SJCRH30 (cell line): ENCODE results near the gene RTN4R. TPM values are rescaled to one million over a fixed set of nuclear protein-coding genes. Genes with fewer than 3 reads are reported as not detected.
"Not testable (repeated sequence)": the region's sequence is repeated elsewhere in the genome, so short reads cannot be mapped to it uniquely, and the experiment has no call there.

Source experiments
- DNase-seq, 2 experiments: peaks; one replicate each; pipeline ENCODE4 v3.0.0-alpha.2; 2015 to 2020
- H3K27ac ChIP-seq: fragments of 250-450 bp; sonication (Bioruptor Pico); 2 replicates; pipeline ENCODE4 v1.5.1; 2020; ENCODE audit warnings: mild to moderate bottlenecking, moderate library complexity
- H3K27me3 ChIP-seq: fragments of 250-450 bp; sonication (Bioruptor Pico); 2 replicates; pipeline ENCODE4 v1.5.1; 2020; ENCODE audit warnings: mild to moderate bottlenecking, moderate library complexity
- H3K36me3 ChIP-seq: fragments of 250-450 bp; sonication (Bioruptor Pico); 2 replicates; pipeline ENCODE4 v1.5.1; 2020; ENCODE audit warnings: mild to moderate bottlenecking, moderate library complexity
- H3K4me1 ChIP-seq: fragments of 250-450 bp; sonication (Bioruptor Pico); 2 replicates; pipeline ENCODE4 v1.5.1; 2020; ENCODE audit warnings: mild to moderate bottlenecking, moderate library complexity
- H3K4me3 ChIP-seq: fragments of 250-450 bp; sonication (Bioruptor Pico); 2 replicates; pipeline ENCODE4 v1.5.1; 2020; ENCODE audit warnings: mild to moderate bottlenecking, moderate library complexity
- H3K9me3 ChIP-seq: fragments of 250-450 bp; sonication (Bioruptor Pico); replicated peaks from 2 replicates; pipeline ENCODE4 v1.5.1; 2020; ENCODE audit warnings: mild to moderate bottlenecking, moderate library complexity
- total RNA-seq: library from RNA; depleted of rRNA; stranded (reverse); fragments of >200 nt; shearing (Covaris generic); gene quantifications from 2 replicates; pipeline ENCODE4 v1.2.3, GENCODE V29; 2014

RTN4R gene
- total RNA-seq, 1 experiment from 2014 or later: 0.30 TPM

GRCh38 chr22:20272700-20273099 lies 4.6 kb upstream of the RTN4R start:
- Histone ChIP-seq H3K4me1 (no peaks in the 10 kb centered on the region), H3K27me3 (0 out of 2 replicates have a peak, but pooled peaks cover 4% of the 10 kb centered on the region), H3K4me3 (no peak overlapping the region), H3K36me3 (no peaks in the 10 kb centered on the region), H3K27ac (no peak overlapping the region), H3K9me3 (no peaks in the 10 kb centered on the region)
- no peak for DNase-seq

- no peak overlapping the region for H3K4me3 ChIP-seq
- no peaks in the 10 kb centered on the region for H3K4me1 ChIP-seq
- no peak overlapping the region for H3K27ac ChIP-seq
- H3K27me3 ChIP-seq: 0 out of 2 replicates have a peak, but pooled peaks cover 4% of the 10 kb centered on the region
- no peak for DNase-seq
- no peaks in the 10 kb centered on the region for H3K36me3 ChIP-seq
- H3K9me3 ChIP-seq: no peaks in the 10 kb centered on the region
These were observed 4.1 kb upstream of the RTN4R start for GRCh38 chr22:20272174-20272573.

DNA sequence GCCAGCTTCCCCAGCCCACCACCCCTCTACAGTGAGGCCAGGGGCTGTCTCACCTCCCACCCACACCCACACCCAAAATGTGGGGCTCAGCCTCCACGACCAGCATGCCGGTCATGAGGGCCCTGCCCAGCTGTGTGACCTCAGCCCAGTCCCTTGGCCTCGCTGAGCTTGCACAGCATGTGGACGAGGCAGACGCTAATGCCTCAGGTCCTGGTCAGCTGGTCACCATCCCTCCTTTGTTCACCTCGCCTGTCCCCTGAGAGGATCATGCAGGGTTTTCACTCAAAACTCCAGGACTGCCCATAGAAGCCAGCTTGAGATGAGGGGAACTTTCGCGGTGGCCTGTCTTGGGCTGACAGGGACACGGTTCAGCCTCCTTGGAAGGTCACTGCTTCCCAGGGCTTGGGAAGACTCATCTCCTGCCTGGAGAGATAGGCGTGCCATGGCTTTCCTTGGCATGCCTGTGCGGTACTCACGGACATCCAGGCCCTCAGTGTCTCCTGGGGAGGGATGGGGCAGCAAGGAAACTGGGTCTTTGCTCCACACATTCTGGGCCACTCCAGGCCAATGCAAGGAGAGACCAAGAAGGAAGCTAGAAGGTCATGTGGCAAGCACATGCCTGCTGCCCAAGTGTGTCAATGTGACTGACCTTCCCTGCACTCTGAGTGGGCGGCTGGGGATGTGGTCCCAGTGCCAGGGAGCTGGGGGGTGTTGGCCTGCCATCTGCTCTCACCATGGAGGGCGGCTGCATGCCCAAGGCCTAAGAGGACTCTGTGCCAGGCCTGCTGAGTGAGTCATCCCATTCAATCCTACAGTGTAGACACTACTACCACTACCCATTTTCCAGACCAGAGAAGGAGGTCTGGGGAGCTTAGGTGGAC lies 3.2 kb upstream of the RTN4R start:
- Histone ChIP-seq H3K27me3 (0 out of 2 replicates have a peak, but pooled peaks cover 4% of the 10 kb centered on the region), H3K9me3 (no peaks in the 10 kb centered on the region), H3K4me3 (no peak overlapping the region), H3K27ac (no peak overlapping the region), H3K4me1 (no peaks in the 10 kb centered on the region), H3K36me3 (no peaks in the 10 kb centered on the region)
- no peak for DNase-seq

DNA sequence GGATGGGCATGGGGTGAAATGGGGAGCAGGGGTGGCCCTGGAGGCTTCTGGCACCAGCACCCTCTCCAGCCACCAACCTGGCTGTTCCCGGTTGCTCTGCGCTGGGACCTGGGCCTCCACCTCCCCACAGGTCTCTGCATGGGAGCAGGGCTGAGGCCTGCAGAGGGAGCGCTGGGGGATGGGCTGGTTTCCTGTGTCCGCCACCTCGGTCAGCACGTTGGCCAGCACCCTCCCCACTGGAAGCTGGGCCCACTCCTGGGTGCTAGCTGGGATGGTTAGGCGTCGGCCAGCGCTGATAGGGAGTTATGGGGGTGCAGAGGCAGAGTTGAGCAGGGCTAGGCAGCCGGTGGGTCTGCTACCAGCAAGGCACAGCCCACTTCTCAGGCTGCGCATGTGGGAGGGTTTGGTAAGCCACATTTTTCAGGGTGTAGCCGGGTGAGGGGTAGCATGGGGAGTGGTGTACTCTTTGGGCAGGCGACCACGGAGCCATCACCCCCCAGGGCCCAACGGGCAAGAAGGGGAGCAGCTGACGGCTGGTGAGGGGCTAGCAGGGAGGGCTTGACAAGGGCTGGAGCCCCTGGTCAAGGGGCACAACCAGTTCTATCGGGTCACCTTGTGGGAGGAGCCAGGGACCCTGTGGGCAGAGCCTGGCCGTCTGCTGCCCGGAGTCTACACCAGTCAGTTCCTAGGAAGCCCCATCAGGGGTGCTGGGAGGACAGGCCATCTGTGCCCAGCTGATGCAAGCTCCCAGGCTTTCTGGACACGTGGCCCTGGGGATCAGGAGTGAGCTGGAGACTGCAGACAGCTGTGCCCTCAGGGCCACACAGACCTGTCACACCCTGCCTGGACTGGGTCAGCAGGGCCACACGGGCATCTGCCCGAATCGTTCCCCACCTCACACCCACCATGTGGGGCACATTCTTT lies 2.3 kb upstream of the RTN4R start:
- not testable (repeated sequence) for H3K4me3 ChIP-seq, H3K27ac ChIP-seq, H3K36me3 ChIP-seq, DNase-seq, H3K4me1 ChIP-seq, H3K27me3 ChIP-seq, H3K9me3 ChIP-seq

GRCh38 chr22:20269673-20270072 lies 1.6 kb upstream of the RTN4R start:
- not testable (repeated sequence) for H3K27me3 ChIP-seq, H3K9me3 ChIP-seq, H3K4me3 ChIP-seq, DNase-seq, H3K4me1 ChIP-seq, H3K36me3 ChIP-seq, H3K27ac ChIP-seq

DNA sequence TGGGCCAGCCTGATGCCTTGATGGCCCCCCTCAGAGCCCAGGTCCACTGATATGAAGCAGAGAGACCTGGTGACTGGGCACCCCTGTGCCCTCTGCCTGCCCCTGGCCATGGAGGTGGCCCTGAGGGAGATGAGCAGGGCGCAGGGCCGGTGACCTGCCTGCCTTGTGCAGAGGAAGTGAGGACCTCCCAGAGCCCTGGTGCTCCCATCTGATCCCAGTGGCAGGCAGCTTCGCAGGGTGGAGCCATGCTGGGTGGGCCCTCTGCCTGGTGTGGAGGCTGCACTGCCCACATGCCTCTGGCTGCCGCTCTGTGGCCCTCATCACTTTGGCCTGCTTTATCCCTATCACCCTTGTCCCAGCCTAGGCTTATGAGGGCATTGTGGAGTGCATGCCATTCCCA lies 1.1 kb upstream of the RTN4R start:
- not testable (repeated sequence) for H3K9me3 ChIP-seq, H3K4me3 ChIP-seq, H3K4me1 ChIP-seq, DNase-seq, H3K27me3 ChIP-seq, H3K36me3 ChIP-seq, H3K27ac ChIP-seq

- Histone ChIP-seq H3K27ac (no peak overlapping the region), H3K4me3 (peak overlapping the region; percentile 34), H3K27me3 (0 out of 2 replicates have a peak, but pooled peaks cover 4% of the 10 kb centered on the region), H3K4me1 (no peaks in the 10 kb centered on the region), H3K9me3 (no peaks in the 10 kb centered on the region), H3K36me3 (no peaks in the 10 kb centered on the region)
- DNase-seq: no peak
These were observed 458 bp downstream of the RTN4R start for GRCh38 chr22:20267441-20268278.

DNA sequence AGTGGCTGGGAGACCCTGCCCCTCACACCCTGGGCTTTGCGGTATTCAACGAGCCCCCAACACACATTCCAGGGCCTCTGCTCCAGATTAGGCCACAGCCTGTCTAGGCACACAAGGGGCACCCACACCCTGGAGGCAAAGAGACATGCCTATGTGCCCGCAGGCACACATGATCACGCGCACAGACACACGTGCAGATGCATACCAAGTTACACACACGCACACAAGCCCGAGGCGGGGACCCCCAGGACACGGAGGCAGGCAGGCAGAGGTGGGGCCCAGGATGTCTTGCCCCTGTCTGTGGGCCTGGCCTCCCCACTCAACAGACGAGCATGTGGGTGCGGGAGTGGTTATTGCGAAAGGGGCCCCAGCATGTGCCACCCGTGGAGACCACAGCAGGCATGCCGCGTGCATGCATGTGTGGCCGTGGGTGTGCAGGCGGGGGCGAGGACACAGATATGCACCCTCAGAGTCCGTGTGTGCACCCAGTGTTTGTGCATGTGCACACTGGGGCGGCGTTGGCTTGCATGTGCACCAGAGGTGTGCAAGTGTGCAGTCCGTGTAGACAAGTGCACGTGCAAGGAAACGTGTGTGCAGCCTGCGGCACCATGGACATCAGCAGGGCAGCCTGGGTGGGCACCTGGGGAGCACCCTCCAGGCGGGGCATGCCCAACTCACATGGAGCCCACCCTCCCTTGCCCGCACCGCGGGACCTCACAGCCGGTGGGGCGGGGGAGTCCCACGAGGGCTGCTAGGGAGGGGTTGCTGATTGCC lies 1.3 kb downstream of the RTN4R start:
- H3K4me3 ChIP-seq, H3K27ac ChIP-seq, H3K36me3 ChIP-seq, H3K4me1 ChIP-seq, DNase-seq, H3K9me3 ChIP-seq, H3K27me3 ChIP-seq: not testable (repeated sequence)

GRCh38 chr22:20265772-20266666 lies 2.1 kb downstream of the RTN4R start:
- H3K36me3 ChIP-seq, H3K27ac ChIP-seq, H3K4me1 ChIP-seq, H3K4me3 ChIP-seq, H3K9me3 ChIP-seq, DNase-seq: not testable (repeated sequence)
- 0 out of 2 replicates have a peak, but pooled peaks cover 10% of the 10 kb centered on the region for H3K27me3 ChIP-seq

GRCh38 chr22:20264614-20265452 lies 3.3 kb downstream of the RTN4R start:
- Histone ChIP-seq H3K4me1 (no peaks in the 10 kb centered on the region), H3K36me3 (no peaks in the 10 kb centered on the region), H3K4me3 (no peak overlapping the region), H3K27me3 (0 out of 2 replicates have a peak, but pooled peaks cover 10% of the 10 kb centered on the region), H3K9me3 (no peaks in the 10 kb centered on the region), H3K27ac (no peak overlapping the region)
- DNase-seq: peak in 1 of 2 experiments; percentile 26

DNA sequence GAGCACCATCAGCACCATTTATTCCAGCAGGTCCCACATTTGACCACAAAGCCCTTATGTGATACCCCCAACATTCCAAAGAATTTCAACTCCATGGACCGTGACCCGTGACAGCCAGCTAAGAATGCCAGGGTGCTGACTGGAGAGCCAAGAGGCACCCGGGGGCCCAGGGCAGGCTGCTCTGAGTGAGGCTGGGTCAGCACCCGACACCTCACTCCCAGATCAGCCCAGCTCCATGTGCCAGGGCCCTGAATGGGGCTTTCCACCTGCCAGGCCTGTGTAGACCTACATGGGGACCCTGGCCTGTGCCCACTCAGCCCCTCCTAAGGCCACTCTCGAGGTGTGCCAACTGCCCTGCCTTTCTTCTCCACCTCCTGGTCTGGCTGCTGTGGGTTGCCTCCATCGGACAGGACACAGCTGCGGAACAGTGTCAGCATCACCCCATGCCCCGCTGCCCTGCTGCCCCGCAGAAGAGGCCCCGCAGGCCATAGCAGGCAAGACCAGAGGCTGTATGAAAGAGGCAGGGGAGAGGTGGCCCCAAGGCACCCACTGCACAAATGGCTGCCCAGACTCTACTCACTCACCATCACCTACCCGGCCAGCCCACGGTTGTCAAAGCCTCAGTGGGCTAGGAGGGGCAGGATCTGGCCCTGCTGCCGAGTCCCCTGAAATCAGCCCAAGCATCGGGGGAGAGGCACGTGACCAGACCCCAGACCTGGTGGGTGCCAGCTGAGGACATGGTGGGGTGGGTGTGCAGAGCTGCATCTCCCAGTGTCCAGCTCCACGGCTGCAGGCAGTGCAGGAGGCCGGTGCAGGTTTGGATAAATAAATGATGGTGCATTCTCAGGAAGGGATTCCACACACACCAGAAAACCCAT lies 4.5 kb downstream of the RTN4R start:
- H3K4me3 ChIP-seq, H3K4me1 ChIP-seq, DNase-seq, H3K27ac ChIP-seq, H3K27me3 ChIP-seq, H3K36me3 ChIP-seq, H3K9me3 ChIP-seq: not testable (repeated sequence)
